NCI-H146 treated with DMSO at 0.1 percent for 48 hours (cell line): Measurements from ENCODE around the gene DYNC2H1.

Experiments
- DNase-seq: peaks from one replicate; lab custom pipeline; 2025; ENCODE audit not compliant: unreplicated experiment; lab: John Stamatoyannopoulos, UW

Gene DYNC2H1

DNA sequence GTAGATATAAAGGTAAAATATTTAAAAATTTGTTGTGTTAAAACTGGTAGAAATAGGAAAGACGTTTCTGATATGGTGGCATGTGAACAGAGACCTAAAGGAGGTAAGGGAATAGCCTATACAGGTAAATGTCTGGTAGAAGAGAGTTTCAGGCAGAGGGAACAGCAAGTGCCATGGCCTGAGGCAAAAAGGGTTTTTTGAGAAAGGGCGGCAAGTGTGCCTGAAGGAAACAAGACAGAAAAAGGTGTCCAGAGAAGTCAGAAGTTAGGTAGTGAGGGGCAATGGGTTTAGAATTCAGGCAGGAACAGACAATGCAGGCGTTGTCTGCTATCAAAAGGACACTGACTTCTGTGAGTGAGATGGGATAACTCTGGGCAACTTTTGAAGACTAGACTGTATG is 339.7 kb downstream of the DYNC2H1 start:
- DNase-seq, result no peak

GRCh38 chr11:103450241-103450640 is 341.0 kb downstream of the DYNC2H1 start:
- no peak for DNase-seq

DNA sequence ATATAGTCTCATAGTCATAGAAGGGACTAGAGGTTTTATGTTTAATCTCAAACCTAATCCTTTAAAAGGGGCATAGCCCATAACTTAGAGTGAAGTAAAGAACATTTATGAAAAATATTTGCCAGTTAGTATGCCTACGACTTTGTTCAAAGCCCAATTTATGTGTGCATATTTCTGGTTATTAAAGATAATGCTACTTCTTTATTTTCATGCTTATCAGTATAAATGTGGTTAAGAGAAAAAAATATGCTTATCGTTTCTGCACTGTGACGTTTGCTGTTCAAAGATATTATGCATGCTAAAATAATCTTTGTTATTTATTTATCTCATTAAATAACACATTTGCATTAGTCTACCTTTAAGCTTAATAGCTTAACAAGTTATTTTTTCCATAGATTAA is 343.9 kb downstream of the DYNC2H1 start:
- DNase-seq, result no peak

- DNase-seq, result no peak
Observed at GRCh38 chr11:103453915-103454709, 344.9 kb downstream of the DYNC2H1 start.

DNA sequence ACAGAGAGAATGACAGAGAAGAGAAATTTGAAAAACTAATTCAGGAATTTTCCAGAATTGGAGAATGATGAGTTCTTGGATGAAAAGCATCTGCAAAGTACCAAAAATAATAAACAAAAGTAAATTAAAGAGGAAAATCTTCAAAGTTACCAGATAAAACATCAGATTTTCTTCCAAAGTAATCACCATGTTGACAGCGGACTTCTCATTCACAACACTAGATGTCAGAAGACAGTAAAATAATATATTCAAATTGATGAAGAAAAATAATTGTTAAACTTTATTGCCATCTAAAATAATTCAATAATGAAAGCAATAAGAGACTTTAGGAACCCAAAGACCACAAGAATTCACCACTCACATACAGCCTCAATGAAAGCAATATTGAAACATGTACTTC is 355.2 kb downstream of the DYNC2H1 start:
- DNase-seq, result no peak

GRCh38 chr11:103465555-103466140 is 356.4 kb downstream of the DYNC2H1 start:
- no peak for DNase-seq

DNA sequence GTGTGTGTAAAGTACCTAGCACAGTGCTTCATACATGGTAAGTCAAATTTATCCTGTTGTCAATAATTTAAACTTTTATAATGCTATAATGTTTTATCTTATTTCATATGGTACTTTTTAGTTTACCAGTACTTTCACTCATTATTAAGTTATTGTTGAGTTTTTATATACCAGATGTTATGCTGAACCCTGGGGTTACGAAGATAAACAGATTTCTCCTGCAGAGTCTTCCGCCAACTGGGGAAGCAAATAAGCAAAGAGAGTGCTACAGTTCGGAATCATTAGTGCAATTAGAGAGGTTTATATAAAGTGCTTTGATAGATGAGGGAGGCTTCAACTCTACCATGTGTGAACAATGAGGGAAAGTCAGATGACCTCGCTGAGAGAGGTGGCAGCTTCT is 362.3 kb downstream of the DYNC2H1 start:
- no peak for DNase-seq

DNA sequence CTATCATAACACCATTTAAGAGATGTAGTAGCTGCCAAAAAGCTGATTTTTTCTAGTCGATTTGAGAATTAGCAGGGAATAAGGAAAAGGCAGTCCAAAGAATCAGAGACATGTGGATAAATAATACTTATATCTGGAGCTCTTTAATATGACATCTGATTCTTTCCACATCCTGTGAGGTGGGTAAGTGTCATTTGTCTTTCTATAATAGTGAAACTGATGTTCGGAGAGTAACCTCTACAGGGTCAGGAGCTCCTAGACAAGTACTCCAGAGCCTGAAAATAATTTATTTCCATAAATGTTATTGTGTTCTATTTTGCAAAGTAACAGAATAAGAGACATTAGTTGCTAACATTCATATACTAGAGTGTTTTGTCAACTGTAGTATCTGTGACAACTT is 367.6 kb downstream of the DYNC2H1 start:
- no peak for DNase-seq

DNA sequence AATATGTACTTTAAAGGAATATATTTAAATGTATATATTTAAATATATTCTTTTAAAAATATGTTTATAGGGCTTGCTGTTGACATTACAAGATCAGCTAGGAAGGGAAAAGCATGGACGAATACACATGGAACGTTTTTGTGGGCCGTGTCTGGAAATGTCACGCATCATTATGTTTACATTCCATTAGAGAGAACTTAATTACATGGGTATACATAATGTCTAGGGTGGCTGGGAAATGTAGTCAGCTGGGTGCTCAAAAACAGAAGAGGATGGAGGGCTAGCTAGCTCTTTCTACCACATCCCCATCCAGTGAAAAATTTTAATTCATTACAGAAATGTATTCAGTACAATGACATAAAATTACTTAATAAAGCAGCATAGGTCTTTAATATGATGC is 371.2 kb downstream of the DYNC2H1 start:
- DNase-seq, result no peak

- no peak for DNase-seq
Observed at GRCh38 chr11:103483996-103484395, 374.8 kb downstream of the DYNC2H1 start.

GRCh38 chr11:103484545-103484944 is 375.3 kb downstream of the DYNC2H1 start:
- DNase-seq, result no peak

DNA sequence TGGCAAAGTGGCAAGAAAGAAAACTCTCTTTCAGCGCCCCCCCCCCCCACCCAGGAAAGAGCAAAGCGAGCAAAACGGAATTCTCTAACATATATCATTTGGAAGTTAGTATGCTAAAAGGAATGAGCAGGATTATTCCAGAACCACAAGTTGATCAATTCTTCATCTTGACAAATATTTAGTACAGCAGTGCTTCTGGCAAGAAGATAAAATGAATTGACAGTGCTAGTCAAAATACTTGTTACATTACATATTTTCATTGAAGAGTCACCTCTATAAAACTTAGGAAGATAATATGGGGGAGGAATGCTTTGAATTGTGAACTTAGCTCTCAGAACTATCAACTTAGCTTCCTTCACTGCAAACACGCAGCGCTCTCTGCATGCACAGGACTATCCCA is 377.4 kb downstream of the DYNC2H1 start:
- no peak for DNase-seq

DNA sequence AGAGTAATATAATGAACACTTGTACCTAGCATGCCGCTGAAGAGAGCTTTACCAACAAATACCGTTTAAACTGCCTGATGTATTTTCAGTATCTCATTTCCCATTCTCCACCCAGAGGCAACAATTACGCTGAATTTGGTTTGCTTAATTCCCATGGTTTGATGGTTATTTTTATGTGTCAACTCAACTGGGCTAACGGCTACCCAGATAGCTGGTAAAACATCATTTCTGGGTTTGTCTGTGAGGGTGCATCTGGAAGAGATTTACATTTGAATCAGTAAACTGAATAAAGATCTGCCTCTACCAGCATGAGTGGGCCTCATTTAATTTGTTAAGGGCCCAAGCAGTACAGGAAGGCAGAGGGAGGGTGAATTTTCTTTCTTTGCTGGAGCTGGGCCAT is 377.9 kb downstream of the DYNC2H1 start:
- no peak for DNase-seq

DNA sequence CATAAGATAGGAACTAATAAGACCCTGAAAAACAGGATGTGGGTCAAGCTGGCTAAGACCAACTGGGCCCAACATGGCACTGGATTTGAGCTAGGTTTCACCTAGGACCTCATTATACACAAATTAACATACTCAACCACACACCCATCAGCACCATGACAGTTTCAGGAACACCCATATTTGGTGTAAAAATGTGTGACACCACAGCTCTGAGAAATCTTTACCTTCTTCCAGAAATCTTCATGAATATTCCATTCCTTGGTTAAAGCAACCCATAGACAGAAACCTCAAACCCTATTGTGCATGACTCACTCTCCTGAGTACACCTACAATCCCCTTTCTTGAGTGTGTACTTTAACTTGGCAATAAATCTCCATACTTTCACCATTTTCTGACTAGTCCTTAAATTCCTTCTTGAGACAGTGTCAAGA is 378.8 kb downstream of the DYNC2H1 start:
- no peak for DNase-seq

- DNase-seq, result no peak
Observed at GRCh38 chr11:103488579-103488978, 379.4 kb downstream of the DYNC2H1 start.

GRCh38 chr11:103491777-103492176 is 382.6 kb downstream of the DYNC2H1 start:
- DNase-seq, result no peak

GRCh38 chr11:103494491-103494890 is 385.3 kb downstream of the DYNC2H1 start:
- no peak for DNase-seq

GRCh38 chr11:103497268-103497667 is 388.0 kb downstream of the DYNC2H1 start:
- DNase-seq, result no peak

GRCh38 chr11:103499710-103500340 is 390.6 kb downstream of the DYNC2H1 start:
- DNase-seq, result no peak

DNA sequence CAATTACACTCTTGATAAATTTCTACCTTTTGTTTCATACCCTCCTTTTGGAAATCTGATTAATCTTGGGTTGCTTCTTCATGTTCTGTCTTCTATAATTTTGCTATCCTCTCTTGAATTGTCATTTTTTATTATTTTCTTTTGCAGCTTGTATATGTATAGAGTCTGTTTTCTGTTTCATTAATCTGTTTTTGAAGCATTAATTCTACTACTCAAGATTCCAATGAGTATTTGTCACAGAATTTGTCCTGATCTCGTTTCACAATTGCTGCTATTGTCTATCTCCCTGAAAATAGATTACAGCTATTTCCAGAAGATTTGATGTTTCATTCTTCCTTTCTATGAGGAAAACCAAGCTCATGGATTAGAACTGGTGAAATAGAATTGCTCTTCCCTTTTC is 406.1 kb downstream of the DYNC2H1 start:
- no peak for DNase-seq

GRCh38 chr11:103520792-103521191 is 411.6 kb downstream of the DYNC2H1 start:
- no peak for DNase-seq

- DNase-seq, result no peak
Observed at GRCh38 chr11:103525069-103525468, 415.8 kb downstream of the DYNC2H1 start.
